ENCODE results near the gene SORCS1. TPM values are rescaled to one million over a fixed set of nuclear protein-coding genes. Genes with fewer than 3 reads are reported as not detected.

Gene SORCS1
- polyA plus RNA-seq, 3 donors: 0.09 TPM; not detected in 2

GRCh38 chr10:106795619-106796018 lies 368.9 kb downstream of the SORCS1 start:
- H3K4me1 ChIP-seq (ENCODE audit: control insufficient read depth in 1 of 2, insufficient read depth in 2 of 2, low read length in 2 of 2): peaks cover 0 to 5% of the 10 kb centered on the region in 2 donors
- H3K36me3 Mint-ChIP-seq: no peaks in the 10 kb centered on the region
- TF ChIP-seq, protein P1, sequence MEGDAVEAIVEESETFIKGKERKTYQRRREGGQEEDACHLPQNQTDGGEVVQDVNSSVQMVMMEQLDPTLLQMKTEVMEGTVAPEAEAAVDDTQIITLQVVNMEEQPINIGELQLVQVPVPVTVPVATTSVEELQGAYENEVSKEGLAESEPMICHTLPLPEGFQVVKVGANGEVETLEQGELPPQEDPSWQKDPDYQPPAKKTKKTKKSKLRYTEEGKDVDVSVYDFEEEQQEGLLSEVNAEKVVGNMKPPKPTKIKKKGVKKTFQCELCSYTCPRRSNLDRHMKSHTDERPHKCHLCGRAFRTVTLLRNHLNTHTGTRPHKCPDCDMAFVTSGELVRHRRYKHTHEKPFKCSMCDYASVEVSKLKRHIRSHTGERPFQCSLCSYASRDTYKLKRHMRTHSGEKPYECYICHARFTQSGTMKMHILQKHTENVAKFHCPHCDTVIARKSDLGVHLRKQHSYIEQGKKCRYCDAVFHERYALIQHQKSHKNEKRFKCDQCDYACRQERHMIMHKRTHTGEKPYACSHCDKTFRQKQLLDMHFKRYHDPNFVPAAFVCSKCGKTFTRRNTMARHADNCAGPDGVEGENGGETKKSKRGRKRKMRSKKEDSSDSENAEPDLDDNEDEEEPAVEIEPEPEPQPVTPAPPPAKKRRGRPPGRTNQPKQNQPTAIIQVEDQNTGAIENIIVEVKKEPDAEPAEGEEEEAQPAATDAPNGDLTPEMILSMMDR (IDR thresholded peaks at IDR 0.05): peak; percentile 56
- H3K4me3 Mint-ChIP-seq: no peak overlapping the region
- H3K4me2 ChIP-seq (replicated peaks; ENCODE audit: extremely low read depth, low read length, poor library complexity, severe bottlenecking): no peak overlapping the region
- H3K27ac ChIP-seq (ENCODE audit: low read depth in 1 of 2, low read length in 2 of 2): no peak overlapping the region
- no peak overlapping the region for H3K27ac Mint-ChIP-seq
- no peak overlapping the region for H3K4me3 ChIP-seq (replicated peaks in 1 of 3; ENCODE audit: low read depth in 2 of 3, low read length in 3 of 3)
- H3K36me3 ChIP-seq (replicated peaks in 1 of 2; ENCODE audit: control insufficient read depth in 1 of 2, insufficient read depth in 2 of 2, low read length in 2 of 2): no peaks in the 10 kb centered on the region
- H3K9ac ChIP-seq (ENCODE audit: insufficient read depth, low read length, poor library complexity, severe bottlenecking): no peak overlapping the region
- H3K9me3 Mint-ChIP-seq: peaks cover 0 to 12% (median 2%) of the 10 kb centered on the region in 7 donors
- H3K79me2 ChIP-seq (ENCODE audit: insufficient read depth, low read length): no peaks in the 10 kb centered on the region
- no CpG with 5 or more reads among the region's 4 CpGs for WGBS (ENCODE audit: insufficient coverage)
- intact Hi-C loops (cut with micrococcal nuclease): no loop called here
- H3K27me3 ChIP-seq (ENCODE audit: control insufficient read depth in 2 of 2, insufficient read depth in 2 of 2, low read length in 2 of 2): peaks cover 0 to 2% of the 10 kb centered on the region in 2 donors
- no peak overlapping the region for H2AFZ ChIP-seq (ENCODE audit: insufficient read depth, low read depth, low read length, poor library complexity, severe bottlenecking)
- peaks cover 3 to 10% (median 7%) of the 10 kb centered on the region in 3 donors for H3K27me3 Mint-ChIP-seq (ENCODE audit: low read depth in 3 of 3)
- peak in 2 of 3 donors; percentile 12 to 13 for DNase-seq
- H3K4me1 Mint-ChIP-seq: peaks cover 9% of the 10 kb centered on the region
- no peaks in the 10 kb centered on the region for H4K20me1 ChIP-seq (ENCODE audit: insufficient read depth, low read length)
- H3K9me3 ChIP-seq (replicated peaks in 1 of 2; ENCODE audit: control insufficient read depth in 1 of 2, insufficient read depth in 1 of 2, low read length in 2 of 2): no peaks in the 10 kb centered on the region

DNA sequence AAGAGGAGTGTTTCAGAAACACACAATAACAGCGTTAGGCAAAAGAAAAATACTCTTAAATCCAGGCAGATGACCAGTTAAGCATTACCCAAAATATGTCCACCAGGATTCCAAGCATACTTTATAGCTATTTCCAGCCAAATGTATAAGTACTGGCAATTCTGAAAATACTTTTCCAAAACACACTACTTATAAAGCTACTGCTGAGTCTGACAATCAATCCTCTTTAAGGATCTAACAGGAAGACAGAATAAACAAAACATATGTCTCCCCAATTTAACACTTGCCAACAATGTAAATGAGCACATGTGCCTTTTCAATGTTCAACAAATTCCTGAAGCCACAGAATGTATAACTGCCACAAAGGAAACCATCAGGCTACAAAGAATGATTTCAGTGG lies 370.9 kb downstream of the SORCS1 start:
- Histone ChIP-seq H3K36me3 (replicated peaks in 1 of 2; ENCODE audit: control insufficient read depth in 1 of 2, insufficient read depth in 2 of 2, low read length in 2 of 2) (no peaks in the 10 kb centered on the region), H3K27ac (ENCODE audit: low read depth in 1 of 2, low read length in 2 of 2) (no peak overlapping the region), H3K9me3 (replicated peaks in 1 of 2; ENCODE audit: control insufficient read depth in 1 of 2, insufficient read depth in 1 of 2, low read length in 2 of 2) (peaks cover 0 to 4% of the 10 kb centered on the region in 2 donors), H4K20me1 (ENCODE audit: insufficient read depth, low read length) (no peaks in the 10 kb centered on the region), H3K79me2 (ENCODE audit: insufficient read depth, low read length) (no peaks in the 10 kb centered on the region), H3K9ac (ENCODE audit: insufficient read depth, low read length, poor library complexity, severe bottlenecking) (no peak overlapping the region), H2AFZ (ENCODE audit: insufficient read depth, low read depth, low read length, poor library complexity, severe bottlenecking) (no peak overlapping the region), H3K4me3 (replicated peaks in 1 of 3; ENCODE audit: low read depth in 2 of 3, low read length in 3 of 3) (no peak overlapping the region), H3K4me2 (replicated peaks; ENCODE audit: extremely low read depth, low read length, poor library complexity, severe bottlenecking) (no peak overlapping the region), H3K27me3 (ENCODE audit: control insufficient read depth in 2 of 2, insufficient read depth in 2 of 2, low read length in 2 of 2) (peaks cover 0 to 2% of the 10 kb centered on the region in 2 donors), H3K4me1 (ENCODE audit: control insufficient read depth in 1 of 2, insufficient read depth in 2 of 2, low read length in 2 of 2) (no peaks in the 10 kb centered on the region)
- Mint-ChIP-seq H3K27ac (no peak overlapping the region), H3K4me1 (peaks cover 2% of the 10 kb centered on the region), H3K27me3 (ENCODE audit: low read depth in 3 of 3) (peaks cover 2 to 12% (median 5%) of the 10 kb centered on the region in 3 donors), H3K9me3 (peaks cover 2 to 17% (median 7%) of the 10 kb centered on the region in 7 donors), H3K4me3 (no peak overlapping the region), H3K36me3 (no peaks in the 10 kb centered on the region)
- intact Hi-C loops (cut with micrococcal nuclease): no loop called here
- no CpG with 5 or more reads among the region's 1 CpG for WGBS (ENCODE audit: insufficient coverage)
- no peak for DNase-seq
- TF ChIP-seq, protein P1 (IDR thresholded peaks at IDR 0.05): no peak

Data from CD14-positive monocyte (primary cell).